Activated CD4-positive, CD25-positive, alpha-beta regulatory T cell treated with anti-CD3 and anti-CD28 coated beads, Interleukin-2, amount 50 U/mL, for 16 hours (primary cell): ENCODE results near the gene CD8B2.
"Not testable (repeated sequence)": the region's sequence is repeated elsewhere in the genome, so short reads cannot be mapped to it uniquely, and the experiment has no call there.

Source experiments
- DNase-seq: peaks from one replicate; pipeline ENCODE4 v3.0.0-alpha.2; 2020; ENCODE audit warnings: low read depth, low spot score

CD8B2 gene

DNA sequence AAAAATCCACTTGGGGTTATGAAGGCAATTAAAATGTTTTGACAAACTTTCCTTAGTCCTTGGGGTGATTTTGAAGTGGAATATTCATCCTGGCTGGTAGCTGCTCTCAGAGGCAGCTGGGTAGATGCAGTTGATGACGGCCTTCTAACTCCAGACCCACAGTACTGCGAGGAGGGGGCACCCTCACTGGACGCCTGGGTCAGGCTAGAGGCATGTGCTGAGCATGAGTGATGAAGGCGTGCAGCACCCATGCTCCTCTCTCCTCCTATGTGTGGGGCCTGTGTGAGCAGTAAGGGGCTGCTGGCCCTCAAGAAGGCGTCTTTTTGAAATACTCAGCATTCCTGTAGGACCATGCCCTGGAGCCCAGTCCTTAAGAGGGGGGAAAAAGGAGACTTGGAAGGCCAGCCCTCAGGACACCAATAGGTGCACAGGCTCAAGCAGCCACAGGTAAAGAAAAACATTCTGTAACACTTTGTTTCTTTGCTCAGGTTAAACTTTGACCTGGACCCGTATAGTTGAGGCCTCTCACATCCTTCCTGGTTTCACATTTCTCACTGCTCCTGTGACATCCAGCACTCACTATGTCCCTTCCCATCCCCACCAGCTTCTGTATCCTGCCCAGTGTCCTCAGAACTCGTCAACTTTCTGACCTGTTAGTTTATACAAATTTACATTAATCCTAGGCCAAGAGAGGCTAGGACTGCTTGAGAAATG, 64.4 kb downstream of the CD8B2 start:
- DNase-seq: no peak

DNA sequence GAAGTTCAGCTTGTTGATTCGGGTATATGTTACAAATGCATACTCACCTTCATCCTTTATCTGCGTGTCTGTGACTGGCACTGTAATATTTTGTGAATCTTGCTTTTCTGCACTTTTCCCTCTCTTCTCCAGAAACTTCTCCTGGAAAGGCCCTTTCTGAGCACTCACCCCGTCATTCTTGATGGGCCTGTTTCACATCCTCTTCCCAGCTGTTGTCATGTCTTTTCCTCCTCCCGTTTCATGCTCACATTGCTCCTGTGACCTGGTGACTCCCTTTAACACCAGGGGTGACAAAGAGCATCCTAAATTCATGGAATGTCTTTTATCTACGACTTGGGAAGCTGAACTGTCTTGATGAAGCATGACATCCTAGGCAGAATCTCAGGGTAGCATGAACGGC, 65.8 kb downstream of the CD8B2 start:
- no peak for DNase-seq

DNA sequence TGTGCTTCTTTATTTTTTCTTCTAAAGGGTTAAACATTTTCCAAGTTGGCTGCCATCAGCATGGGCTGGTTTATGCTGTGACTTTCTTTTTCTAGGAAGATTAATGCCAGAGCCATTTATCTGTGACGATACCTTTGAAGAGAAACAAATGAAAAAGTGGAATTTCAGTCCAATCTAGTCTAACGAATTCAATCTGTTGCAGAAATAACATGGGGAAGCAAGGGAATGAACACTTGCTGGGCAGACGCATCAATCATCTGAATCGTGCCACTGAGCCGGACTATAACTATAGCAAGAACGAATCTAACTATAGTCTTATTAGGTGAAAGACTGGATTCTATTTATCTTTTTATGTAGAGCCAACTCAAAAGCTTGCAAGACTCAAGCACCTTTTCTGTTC, 66.2 kb downstream of the CD8B2 start:
- no peak for DNase-seq

DNA sequence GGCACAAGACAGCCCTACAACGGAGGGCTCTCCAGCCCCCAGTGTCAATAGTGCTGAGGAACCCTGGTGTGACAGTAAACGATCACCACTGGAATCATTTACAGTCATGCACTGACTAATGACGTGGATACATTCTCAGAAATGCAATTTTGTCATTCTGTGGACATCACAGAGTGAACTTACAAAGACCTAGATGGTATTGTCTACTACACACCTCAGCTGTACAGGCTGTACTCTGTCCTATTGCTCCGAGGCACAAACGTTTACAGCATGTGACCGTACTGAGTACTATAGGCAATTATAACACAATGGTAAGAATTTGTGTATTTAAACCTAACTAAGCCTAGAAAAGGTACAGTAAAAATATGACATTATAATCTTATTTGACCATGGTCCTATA, 67.2 kb downstream of the CD8B2 start:
- no peak for DNase-seq

DNA sequence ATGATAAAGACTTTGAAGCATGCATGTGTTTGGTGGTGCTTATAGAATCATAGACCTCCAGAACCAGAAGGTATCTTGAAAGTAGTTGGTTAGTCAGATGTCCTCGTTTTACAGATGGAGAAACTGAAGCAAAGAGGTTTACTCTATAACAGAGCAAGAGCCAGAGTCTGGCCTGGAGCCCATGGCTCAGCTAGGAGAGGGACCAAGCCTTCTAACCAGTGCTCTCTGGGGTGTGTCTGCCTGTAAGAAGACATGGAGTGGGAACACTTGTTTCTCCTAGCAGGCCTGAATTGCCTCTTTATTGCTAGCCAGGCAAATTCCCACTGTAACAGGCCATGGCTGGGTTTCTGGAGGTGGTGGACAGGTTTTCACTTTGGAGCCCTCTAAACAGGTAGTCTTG, 67.9 kb downstream of the CD8B2 start:
- no peak for DNase-seq

DNA sequence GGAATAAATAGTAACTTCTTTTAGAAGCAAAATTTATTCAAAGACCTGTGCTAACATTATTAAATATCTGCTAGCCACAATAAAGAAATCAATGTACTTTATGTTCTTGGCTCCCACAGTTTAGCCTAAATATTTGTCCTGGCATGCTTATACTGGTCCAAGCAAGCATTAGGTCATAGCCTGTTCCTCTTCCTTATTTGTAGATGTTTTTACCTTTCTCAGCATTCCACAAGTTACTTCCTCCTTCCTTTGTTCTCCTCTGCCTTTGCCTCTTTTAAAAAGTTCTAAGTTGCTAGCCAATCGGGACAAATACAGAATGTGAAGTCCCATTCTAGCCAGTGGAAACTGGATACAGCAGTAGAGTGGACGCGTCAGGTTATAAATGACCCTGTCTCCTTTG, 72.6 kb downstream of the CD8B2 start:
- not testable (repeated sequence) for DNase-seq

DNA sequence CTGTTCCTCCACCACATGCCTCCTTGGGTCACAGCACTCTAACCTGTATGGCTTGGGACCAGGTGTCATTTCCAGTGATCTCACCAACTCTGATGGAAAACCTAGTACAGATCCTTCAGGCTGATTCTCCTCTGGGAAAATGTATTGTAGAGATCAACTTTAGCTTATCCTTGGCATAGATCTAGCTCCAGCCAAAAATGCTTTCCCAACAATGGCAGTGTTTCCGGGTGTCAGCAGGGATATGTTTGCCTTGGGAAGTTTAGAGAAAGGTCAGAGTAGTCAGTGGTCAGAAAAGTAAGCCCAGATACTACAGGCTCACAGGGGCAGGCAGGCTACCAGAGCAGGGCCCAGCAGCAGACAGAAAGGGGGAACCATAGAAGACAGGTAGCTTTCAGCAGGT, 73.6 kb downstream of the CD8B2 start:
- no peak for DNase-seq

DNA sequence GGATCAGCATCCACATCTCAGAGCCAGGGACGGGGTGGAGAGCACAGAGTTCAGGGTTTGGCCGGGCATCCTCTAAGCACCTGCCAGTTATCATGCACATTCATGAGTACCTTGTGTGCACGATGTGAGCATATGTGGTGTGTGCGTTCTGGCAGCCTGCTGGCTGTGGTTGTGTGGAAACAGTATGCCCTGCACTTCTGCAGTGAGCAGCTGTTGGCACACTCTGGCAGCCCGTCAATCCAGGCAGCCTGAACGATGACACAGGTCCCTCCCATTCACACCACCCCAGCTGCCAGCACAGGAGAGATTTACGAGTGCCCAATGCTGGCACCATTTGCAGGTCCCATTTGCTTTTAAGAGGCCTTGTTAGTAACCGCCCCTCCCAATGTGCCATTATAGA, 74.2 kb downstream of the CD8B2 start:
- no peak for DNase-seq

DNA sequence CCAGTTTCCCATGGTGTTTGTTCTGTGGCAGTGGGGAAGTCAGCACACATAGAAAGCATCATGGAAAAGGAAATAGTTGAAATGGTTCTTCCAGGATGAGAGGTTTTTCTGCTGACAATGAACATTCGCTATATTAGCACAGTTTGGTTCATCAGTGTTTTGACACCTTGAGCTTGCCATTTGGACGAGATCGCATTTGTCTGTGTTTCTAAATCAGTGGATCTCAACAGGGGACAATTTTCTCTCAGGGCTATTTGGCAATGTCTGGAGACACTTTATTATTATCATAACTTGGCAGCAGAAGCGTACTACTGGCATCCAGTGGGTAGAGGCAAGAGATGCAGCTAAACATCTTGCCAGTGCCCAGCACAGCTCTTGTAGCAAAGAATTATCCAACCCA, 74.6 kb downstream of the CD8B2 start:
- no peak for DNase-seq

DNA sequence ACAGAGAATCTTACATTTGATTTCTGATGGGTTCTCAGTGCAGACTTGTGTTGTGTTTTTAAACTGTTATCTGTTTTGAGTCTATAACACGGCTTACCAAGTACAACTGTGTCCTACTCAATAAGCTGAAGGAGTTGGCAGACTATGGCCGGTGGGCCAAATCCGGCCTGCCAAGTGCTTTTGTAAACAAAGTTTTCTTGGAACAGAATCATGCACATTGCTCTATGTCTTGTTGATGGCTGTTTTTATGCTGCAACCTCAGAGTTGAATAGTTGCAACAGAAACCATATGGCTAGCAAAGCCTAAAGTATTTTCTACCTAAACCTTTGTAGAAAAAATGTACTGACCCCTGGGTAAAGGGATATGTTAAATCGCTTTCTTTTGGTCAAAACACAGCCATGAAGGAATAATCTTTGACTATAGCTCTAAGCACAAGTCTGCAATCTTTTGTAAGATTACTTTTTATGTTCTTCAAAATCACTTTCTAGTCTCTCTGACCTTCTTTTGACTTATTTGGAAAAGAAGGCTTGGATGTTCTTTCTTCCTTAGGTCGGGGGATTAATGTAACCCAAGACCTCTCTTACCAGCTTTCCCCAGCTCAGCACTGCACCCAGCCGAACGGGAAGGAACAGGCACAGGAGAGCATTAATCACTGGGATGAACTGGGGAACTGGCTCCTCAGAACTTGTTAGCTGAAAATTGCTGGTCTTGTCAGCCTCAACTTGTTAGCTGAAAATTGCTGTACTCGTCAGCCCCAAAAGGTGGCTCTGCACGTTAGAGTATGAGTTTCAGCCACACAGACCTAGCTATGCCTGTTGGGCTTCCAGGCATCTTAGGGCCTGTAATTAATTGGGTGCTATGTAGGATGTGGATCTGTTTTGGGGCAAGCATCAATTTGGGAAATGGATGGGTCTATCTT, 75.4 kb downstream of the CD8B2 start:
- no peak for DNase-seq

DNA sequence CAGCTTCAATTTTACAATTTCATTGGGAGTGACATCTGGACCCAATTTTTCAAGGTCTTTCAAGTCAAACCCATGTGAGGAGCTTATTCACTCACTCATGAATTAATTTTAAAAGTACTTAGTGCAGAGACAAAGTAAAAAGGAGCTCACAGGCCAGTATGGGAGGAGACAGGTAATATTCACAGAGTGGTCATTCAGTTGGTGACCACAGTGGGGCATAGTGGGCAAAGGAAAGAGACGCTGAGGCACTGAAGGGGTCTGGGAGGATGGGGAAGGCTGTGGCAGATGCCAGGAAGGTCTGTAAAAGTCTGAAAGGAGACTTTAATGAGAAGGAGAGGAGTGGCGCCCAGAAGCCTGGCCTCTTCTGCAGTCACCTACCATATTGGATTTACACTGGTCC, 76.0 kb downstream of the CD8B2 start:
- DNase-seq: no peak

DNA sequence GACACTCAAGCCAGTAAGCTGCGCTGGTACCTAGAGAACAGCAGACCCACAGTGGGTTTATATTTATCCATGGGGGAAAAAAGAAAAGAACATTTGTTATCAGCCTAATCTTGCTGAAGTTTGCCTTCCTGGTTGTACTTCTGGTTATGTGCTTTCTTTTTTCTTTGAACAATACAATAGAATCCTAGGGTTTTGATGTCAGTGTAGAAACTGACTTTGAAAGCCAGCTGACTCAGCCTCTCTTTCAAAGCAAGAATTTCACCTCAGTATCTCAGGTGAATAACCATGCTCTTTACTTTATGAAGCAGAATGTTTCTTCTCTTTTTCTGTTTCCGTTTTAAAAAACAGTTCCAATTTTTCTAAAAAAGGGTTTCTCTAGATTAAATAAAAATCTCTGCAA, 78.4 kb downstream of the CD8B2 start:
- no peak for DNase-seq

DNA sequence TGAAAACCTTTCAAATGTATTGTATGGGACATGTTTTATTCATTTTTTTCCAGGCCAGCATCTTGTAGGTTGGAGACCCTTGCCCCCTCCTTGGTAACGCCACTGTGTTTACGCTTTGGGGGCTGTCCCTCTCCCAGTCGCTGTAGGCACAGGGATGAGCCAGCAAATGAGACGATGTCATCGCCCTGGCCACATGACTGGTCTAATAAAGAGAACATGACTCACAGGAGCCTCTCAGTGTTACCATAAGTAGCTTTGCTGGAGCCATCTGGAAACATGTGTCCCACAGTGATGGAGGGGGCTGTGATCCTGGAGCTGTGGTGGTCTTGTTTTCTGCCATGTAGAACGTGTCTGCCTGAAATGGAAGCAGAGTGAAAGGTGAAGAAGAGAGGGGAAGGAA, 78.9 kb downstream of the CD8B2 start:
- no peak for DNase-seq

DNA sequence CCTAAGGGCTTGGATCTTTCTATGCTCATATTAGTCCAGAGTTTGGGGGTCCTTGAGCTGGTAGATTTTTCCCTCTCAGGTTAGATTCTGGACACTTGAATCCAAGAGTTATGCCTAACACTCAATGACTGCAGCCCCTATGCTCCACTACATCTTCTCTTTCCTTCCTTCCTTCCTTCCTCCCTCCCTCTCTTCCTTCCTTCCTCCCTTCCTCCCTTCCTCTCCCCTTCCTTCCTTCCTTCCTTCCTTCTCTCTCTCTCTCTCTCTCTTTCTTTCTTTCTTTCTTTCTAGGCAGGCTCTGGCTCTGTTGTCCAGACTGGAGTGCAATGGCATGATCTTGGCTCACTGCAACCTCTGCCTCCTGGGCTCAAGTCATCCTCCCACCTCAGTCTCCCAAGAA, 79.3 kb downstream of the CD8B2 start:
- DNase-seq: not testable (repeated sequence)

DNA sequence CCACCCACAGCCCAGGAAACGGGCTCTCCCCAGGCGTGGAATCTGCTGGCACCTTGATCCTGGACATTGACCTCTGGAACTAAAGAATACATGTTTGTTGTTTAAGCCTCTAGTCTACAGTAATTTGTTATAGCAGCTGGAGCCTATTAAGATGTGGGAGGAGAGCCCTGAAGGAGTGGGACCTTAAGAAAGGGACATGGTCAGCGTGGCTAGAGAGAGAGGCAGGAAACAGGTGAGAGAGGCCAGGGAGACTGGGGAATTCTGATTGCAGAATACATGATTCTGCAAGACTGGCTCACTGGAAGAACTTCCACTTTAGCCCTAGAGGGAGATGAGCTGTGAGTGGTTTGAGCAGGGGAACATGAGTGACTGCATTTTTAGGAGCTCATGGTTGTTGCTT, 83.2 kb downstream of the CD8B2 start:
- DNase-seq: no peak
